Spleen (tissue), 3 donors: ENCODE measurements around the gene SNCAIP.

Experiments used
- POLR2A ChIP-seq, 3 donors: fragments of 450-650 bp; IDR thresholded peaks; one replicate each; pipeline ENCODE4 v1.5.1; 2017; ENCODE audit warnings: antibody characterized with exemption in 3 of 3, mild to moderate bottlenecking in 1 of 3
- POLR2AphosphoS5 ChIP-seq, 3 donors: sonication (generic); formaldehyde crosslinking; IDR thresholded peaks; one replicate each; pipeline ENCODE4 v1.5.1; 2017; ENCODE audit warnings: antibody characterized with exemption in 3 of 3

- TF ChIP-seq POLR2AphosphoS5 (IDR thresholded peaks at IDR 0.05): no peak
- TF ChIP-seq POLR2A (IDR thresholded peaks at IDR 0.05): no peak
These were observed 100.9 kb downstream of the SNCAIP start for GRCh38 chr5:122412966-122413365.
